LoVo (cell line): ENCODE measurements around the gene GPSM1.
"Not testable (repeated sequence)": the region's sequence is repeated elsewhere in the genome, so short reads cannot be mapped to it uniquely, and the experiment has no call there.

Experiments used
- DNase-seq: peaks from one replicate; pipeline ENCODE4 v3.0.0-alpha.2; 2016; ENCODE audit warnings: low spot score

Gene GPSM1

GRCh38 chr9:136345281-136346156 lies 18.2 kb downstream of the GPSM1 start:
- DNase-seq, result no peak

- no peak for DNase-seq
Measured at GRCh38 chr9:136346157-136346481, 18.8 kb downstream of the GPSM1 start.

GRCh38 chr9:136346927-136347465 lies 19.7 kb downstream of the GPSM1 start:
- no peak for DNase-seq

- DNase-seq, result no peak
Measured at GRCh38 chr9:136347472-136348256, 20.3 kb downstream of the GPSM1 start.

GRCh38 chr9:136348691-136349090 lies 21.4 kb downstream of the GPSM1 start:
- no peak for DNase-seq

GRCh38 chr9:136349546-136349945 lies 22.2 kb downstream of the GPSM1 start:
- no peak for DNase-seq

- no peak for DNase-seq
Measured at GRCh38 chr9:136351252-136351800, 24.0 kb downstream of the GPSM1 start.

GRCh38 chr9:136351868-136352267 lies 24.5 kb downstream of the GPSM1 start:
- DNase-seq, result not testable (repeated sequence)

- DNase-seq, result no peak
Measured at GRCh38 chr9:136352682-136353081, 25.3 kb downstream of the GPSM1 start.

- no peak for DNase-seq
Measured at GRCh38 chr9:136353088-136353487, 25.7 kb downstream of the GPSM1 start.

GRCh38 chr9:136353757-136354488 lies 26.6 kb downstream of the GPSM1 start:
- DNase-seq, result no peak

- DNase-seq, result peak; percentile 39
Measured at GRCh38 chr9:136354592-136355085, 27.3 kb downstream of the GPSM1 start.

- DNase-seq, result no peak
Measured at GRCh38 chr9:136355616-136356557, 28.5 kb downstream of the GPSM1 start.

- DNase-seq, result no peak
Measured at GRCh38 chr9:136357202-136357725, 29.9 kb downstream of the GPSM1 start.

- DNase-seq, result no peak
Measured at GRCh38 chr9:136358016-136358415, 30.7 kb downstream of the GPSM1 start.

GRCh38 chr9:136358888-136359287 lies 31.5 kb downstream of the GPSM1 start:
- no peak for DNase-seq

- no peak for DNase-seq
Measured at GRCh38 chr9:136359774-136360718, 32.7 kb downstream of the GPSM1 start.

GRCh38 chr9:136361047-136361753 lies 33.9 kb downstream of the GPSM1 start:
- DNase-seq, result no peak
